ENCODE measurements around the gene TUBA4B.
"Not testable (repeated sequence)": the region's sequence is repeated elsewhere in the genome, so short reads cannot be mapped to it uniquely, and the experiment has no call there.

TUBA4B gene

DNA sequence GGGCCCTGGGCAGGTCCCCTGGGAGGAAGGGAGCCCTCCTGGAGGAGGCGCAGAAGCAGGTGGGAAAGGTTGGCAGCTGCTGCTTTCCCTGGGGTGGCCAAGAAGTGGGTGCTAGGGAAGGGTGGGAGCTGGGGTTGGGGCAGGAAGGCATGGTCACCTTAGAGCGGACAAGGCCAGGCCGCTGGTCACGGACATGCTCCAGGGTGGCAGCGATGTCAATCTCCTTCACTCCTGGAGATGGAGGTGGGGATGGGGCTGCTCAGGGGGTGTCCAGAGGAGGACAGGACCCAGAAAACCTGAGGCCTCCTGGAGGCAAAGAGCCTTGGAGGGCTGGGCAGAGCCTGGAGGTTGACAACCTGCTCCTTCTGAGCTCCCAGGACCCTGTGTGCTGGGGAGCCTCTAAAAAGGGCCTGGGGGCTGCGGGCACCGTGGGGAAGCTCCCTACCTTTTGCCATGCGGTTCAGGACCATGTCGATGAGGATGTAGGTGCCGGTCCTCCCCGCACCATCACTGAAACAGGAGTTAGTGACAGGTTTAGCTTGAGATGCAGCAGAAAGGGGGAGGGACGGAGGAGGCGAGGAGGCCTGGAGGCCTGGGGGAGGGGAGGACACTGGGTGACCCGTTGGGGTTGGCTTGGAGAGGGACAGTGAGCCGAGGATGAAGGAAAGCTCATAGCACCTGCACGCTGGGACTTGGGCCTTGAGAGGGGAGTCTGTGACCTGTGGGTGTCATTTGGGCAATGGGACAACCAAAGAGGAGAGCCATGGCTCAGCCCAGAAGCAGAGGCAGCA, 37.5 kb downstream of the TUBA4B start:
- DNase-seq (ENCODE audit: low read depth, low spot score): no peak

DNA sequence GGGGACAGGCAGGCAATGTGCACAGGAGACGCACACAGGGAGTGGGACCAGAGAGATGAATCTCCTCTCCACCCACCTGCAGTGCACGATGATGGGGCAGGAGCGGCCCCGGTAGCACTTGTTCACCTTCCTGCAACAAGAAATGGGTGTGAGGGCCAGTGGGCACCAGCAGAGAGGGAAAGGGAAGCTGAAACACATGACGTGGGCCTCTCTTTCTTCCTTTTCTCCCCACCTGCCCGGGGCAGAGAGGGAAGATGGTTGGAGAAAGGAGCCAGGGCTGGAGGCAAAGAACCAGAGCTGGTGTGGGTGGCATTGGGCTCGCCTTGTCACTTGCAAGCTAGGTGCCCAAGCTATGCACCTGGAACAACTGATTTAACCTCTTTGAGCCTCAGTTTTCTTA, 38.4 kb downstream of the TUBA4B start:
- DNase-seq (ENCODE audit: low read depth, low spot score): no peak

DNA sequence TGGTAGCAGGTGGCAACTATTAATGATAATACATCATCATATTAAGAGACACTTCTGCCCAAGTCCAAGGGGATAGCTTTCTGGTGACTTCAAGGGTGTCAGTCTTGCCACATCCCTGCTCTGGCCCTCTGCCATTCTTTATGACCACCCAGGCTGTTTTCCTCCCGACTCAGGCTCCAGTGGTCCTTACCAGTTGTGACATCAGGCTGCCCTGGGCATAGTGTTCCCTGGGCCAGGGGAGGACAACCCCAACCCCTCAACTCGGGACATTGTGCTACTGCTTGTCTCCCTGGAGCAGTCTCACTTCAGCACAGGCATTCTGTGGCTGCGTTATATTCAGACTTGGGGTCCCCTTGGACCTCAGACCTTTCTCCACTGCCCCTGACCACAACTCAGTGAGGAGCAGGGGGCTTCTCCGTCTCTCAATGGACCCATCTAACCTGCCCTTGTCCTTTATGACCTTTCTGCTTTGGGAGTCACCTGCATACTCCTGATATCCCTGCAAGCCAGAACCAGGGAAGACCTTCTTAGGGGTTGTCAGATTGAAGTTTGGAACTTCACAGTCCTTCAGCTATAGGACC, 39.0 kb downstream of the TUBA4B start:
- DNase-seq (ENCODE audit: low read depth, low spot score): no peak

DNA sequence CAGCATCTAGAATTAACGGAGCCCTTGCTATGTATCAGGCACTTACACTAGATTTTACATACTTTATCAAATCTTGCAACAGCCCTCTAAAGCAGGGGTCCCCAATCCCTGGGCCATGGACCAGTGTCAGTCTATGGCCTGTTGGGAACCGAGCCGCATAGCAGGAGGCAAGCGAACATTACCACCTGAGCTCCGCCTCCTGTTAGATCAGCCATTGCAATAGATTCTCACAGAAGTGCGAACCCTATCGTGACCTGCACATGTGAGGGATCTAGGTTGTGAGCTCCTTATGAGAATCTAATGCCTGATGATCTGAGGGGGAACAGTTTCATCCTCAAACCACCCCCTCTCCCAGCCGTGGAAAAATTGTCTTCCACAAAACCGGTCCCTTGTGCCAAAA, 39.6 kb downstream of the TUBA4B start:
- DNase-seq (ENCODE audit: low read depth, low spot score): no peak

DNA sequence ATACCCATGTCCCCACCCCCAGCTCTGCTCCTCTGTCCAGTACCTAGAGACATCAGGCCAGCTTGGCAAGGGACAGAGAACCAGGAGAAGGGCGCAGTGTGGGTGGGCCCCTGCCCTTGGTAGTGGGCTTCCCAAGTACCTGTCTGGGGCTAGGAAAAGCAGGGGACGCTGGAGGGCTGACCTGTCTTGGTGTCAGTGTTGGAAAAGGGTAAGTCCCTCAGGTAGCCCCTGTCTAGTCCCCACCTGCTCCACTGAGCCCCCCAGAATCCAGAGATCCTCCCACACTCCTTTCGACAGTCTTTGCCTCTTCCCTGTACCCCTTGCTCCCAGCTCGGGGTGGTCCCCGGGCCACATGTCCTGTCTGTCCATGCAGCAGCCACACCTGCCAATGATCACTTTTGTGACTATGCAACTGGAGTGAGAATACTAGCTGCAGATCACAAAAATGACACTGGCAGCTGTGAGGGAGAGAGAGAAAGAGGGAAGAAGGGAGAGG, 40.7 kb downstream of the TUBA4B start:
- DNase-seq (ENCODE audit: low read depth, low spot score): no peak

DNA sequence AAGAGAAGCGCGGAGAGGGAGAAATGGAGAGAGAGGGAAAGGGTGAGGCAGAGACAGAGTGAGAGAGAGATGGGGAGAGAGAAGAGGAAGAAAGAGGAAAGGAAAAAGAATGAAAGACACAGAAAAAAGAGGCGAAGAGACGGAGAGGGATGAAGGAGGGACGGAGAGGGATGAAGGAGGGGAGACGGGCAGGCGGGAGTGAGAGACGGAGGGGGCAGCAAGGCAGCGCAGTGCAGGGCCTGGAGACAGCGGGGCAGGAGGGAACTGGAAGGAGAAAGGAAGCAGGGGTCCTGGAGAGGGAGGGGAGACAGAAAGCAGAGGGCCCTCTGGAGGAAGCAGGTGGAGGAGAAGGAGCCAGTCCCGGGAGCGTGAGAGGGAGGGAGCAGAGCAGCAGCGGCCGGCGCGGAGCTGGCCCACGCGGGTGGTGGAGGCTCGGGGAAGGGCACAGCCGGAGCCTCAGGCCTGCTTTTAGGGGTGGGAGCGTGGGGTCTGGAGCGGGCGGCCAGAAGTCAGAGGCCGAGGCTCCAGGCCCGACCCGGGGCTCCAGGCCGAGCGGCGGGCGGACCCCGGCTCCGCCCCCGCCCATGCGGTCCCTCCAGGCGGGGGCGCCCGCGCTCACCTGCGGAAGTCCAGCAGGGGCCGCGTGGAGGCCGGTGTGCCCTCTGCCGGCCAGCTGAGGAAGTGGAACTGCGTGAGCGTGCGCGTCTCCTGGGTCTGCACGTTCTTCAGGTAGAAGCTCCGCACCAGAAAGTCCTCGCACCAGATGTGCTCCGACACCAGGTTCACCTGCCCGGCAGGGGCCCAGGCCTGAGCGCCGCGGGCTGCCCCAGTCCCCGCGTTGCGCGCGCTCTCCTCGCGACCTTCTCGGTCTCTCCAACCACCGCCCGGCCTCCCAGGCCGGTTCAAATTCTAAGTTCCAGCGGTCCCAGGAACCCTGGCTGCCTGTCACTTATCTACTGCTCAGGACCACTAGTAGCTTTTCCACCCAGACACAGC, 41.6 kb downstream of the TUBA4B start:
- DNase-seq (ENCODE audit: low read depth, low spot score): peak; percentile 79

DNA sequence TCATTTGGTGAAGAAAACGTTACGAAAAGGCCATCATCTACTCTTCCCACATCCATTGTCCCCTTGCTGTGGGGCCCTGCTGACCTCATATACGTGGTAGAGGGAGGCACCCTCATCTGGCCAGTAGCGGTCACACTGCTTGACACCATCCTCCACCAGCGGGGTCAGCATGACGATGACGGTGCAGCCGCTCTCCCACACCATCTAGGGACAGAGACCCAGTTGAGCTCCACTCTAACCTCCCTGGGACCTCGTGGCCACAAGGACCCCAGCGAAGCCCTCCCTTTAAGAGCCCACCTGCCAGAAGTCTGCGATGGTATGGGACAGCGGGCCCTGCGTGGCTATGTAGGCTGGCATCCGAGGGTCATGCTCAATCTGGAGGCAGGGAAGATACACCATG, 43.1 kb downstream of the TUBA4B start:
- DNase-seq (ENCODE audit: low read depth, low spot score): no peak

DNA sequence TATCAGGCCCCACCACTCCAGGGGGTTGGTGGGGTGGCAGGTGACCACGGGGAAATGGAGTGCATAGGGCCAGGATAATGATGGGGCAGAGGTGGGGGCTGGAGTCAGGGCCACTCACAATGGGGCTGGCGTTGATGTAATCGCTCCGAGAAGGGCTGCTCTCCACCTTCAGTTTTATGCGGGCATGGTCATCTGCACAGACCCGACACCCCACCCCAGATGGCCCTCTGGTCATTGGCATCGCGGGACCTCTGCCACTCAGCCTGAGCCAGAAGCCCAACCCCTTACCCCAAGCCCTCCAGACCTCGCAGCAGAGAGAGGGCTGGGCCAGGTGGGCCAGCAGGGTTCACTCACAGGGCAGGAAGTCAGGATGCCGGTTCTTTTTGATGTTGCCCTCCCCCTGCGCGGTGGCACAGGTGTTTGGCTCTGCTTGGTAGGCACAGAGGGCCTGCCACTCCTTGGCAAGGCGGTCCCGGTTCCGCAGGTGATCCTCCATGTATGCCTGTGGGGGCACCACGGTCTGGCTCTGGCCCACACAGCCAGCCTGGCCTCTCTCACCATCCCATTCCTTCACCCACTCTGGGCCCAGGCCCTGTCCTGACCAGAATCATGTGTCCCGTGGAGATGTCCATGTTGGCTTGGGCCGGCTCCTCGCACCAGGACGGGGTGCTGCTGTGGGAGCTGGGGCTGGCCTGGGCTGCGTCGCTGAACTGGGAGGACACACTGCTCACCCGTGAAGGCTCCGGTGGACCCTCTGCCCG, 43.8 kb downstream of the TUBA4B start:
- no peak for DNase-seq (ENCODE audit: low read depth, low spot score)

DNA sequence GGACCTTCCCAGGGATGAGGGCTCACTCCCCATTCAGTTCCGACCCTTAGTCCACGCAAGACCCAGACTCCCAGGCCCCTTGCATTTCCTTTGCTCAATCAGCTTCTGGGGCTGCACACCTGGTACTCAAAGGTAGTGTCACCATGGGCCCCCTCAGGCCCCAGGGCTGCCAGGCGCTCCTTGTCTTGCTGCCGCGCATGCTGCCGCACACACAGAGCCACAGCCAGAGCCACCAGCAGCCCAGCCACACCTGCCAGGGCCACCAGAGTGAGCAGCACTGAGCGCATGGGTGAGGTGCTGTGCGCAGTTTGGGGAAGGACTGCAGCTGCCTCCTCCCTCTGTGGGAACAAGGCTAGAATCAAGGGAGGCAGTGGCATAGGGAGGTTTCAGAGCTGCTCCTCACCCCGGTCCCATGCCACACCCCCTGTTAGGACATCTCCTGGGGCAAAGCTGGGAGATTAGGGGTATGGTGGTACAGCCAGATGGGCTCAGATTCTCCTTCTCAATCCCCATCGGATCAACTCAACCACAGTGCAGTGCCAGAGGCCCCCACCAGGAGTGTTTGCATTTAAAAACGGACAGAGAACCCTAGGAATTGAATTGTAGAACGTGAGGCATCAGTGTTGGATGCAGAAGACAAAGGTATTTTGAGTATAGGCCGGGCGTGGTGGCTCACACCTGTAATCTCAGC, 44.9 kb downstream of the TUBA4B start:
- DNase-seq (ENCODE audit: low read depth, low spot score): no peak

DNA sequence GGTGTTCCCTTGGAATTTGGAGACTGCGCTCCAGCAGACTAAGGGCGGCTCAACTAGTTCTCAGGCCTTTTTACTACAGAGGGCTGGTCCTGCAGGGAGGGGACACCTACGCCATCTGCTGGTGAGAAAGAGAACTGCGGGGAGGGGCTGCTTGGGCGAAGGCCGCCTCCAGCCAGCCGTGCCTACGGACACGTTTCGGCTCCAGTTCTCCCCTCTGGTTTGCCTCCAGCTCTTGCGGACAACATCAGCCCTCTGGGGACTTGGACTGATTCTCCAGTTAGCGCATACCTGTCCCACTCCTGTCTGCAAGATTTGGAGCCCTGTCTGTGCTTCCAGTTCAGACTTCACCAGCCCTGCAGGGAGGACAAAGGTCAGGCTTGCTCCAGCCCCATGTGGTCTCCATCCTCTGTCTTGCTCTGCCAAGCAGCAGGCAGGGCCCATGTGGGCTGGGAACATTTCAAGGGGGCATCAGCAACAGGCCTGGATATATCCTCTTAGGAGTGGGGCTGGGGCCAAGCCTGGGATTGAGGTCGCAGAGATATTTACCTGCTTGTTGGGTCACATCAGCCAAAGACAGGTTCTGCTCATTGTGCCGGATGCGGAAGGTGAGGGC, 45.8 kb downstream of the TUBA4B start:
- DNase-seq (ENCODE audit: low read depth, low spot score): peak; percentile 73

DNA sequence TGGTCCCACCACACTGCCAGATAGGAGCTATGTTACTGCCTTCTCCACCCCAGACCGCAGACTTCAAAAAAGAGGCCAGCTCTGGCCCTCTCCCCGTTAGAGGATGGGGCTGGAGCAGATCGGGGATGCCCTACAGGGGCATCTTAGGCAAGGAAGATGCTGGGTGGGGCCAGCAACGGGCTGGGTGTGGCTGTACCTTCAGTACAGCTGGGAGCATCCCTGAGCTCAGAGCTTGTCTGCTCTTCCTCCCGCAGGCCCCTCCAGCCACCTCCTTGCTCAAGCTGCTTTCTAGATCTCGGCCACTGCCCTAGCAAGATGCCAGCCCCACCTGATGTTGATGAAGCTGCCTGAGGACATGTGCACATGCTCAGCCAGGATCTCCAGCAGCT, 46.3 kb downstream of the TUBA4B start:
- DNase-seq (ENCODE audit: low read depth, low spot score): no peak

DNA sequence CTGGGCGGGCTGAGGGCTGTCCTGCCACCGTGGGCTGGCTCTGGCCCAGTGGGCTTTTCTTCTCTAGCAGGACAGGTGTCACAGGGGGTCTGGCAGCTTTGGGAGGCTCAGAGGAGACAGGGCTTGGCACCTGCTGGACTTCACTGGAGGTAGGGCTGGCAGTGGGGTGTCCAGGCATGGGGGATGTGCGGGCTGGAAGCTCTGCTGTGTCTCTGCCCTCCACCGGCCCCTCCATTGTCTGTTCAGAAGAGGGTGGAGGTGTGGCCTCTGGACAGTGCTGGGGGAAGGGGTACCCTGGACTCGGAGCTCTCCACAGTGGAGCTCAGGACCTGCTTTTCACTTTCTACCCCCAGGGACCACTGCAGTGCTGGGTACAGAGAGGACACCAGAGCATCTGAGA, 47.0 kb downstream of the TUBA4B start:
- DNase-seq (ENCODE audit: low read depth, low spot score): no peak

DNA sequence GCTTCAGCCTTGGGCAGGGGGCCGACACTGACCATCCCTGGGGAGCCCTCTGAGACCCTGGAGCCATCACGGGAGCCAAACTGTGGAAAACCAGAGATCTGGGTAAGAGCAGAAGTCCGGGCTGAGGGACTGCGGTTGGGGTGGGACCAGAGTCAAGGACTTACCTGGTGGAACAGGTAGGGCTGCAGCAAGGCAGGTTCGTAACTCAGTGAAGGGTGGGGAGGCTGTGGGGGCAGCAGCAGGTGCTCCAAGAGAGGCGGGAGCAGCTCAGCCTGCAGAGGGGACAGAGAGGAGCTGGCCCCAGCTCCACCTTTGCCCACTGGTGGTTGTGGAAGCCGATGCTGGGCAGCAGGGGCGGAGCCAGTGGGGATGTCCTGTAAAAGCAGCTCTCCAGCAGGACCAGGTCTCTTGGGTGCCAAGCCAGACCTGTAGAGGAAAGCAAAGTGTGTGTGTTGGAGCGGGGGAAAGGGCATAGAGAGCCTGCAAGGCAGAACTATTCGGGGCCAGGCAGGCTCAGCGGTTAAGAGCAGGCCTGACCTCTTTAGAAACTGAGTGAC, 49.4 kb downstream of the TUBA4B start:
- no peak for DNase-seq (ENCODE audit: low read depth, low spot score)

DNA sequence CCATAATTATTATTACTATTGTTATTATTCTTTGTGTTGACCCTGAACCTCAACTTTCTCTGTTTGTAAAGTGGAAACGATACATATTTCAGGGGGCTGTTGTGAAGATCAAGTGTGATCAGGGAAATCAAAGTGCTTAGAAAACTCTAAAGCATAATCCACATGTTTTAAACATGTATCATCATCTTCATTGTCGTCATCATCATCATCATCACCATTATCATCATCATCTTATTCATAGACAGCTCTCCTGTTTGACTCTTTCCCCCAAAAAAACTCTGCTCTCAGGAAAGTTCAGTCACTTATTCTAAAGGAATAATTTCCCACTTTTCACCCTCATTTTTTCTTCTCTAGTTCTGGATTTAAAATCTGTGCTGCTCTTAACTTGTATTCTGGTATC, 51.2 kb downstream of the TUBA4B start:
- no peak for DNase-seq (ENCODE audit: low read depth, low spot score)

DNA sequence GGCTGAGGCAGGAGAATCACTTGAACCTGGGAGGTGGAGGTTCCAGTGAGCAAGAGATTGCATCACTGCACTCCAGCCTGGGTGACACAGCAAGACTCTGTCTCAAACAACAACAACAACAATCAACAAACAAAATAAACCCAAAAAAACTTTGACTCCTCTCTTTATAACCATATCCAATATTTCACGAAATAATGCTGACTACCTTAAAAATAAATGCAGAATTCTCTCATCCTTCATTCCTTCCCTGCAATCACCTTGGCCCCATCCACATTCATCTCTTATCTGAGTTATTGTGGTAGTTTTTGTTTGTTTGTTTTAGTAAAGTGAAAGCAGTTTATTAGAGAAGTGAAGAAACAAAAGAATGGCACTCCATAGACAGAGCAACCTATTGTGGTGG, 53.0 kb downstream of the TUBA4B start:
- DNase-seq (ENCODE audit: low read depth, low spot score): no peak

DNA sequence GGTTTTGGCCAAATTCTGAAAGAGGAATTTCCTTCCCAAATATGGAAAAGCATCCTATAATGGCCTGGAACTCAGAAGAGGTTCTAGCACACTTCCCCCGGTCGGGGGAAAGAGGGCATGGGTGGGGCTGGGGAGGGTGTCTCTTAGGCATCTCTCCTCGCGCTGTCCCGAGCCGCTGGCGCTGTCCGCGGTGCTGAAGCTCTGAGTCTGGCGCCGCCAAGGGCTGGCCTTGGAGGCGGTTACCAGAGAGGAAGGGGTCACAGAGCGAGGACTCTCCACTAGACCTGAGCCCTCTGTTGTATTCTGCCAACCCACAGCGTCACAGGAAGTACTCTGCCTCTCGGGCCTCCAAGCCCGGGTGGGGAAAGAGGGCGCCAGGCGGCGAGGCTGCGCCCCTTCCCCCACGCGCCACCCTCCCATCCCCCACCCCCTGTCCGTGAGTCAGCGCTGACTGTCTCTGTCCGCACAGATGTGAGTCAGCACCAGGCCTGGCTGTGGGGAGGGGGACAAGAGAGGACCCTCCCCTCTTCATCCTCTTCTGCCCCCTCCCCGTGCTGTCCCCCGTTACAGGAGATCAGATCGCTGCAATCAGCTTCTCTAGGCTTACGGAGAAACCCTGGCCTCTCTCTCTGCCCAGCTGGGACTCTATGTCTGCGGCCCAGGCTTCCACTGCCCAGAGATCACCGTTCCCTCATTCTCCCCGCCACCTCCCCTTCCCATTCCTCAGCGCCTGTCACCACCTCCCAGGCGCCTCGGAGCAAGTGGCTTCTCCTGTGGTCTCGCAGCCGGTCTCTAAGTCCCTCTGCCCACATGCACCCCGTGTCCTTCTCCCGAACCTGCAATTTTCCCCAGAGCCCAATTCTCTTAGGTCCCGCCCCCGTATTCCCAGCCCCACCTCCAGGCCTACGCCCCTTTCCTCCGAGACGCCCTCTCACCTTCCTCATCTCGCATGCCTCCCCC, 55.4 kb downstream of the TUBA4B start:
- DNase-seq (ENCODE audit: low read depth, low spot score): peak; percentile 29

DNA sequence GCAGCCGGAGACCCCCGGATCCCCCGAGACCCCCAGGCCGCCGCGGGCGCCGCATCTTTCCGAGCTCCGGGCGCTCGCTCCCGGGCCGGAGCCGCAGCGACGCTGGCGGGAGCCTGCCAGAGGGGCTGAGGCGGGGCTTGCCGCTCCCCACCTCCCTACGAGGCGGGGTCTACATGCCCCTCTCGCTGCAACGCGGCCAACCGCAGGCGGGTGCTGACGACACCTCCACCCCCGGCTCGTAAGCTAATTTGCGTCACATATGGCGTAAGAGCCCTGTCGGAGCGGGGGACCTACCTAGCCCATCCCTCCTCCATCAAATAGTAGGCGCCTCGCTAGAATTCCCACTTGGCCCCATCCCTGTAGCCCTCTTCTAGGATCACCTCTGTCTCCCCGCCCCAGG, 56.2 kb downstream of the TUBA4B start, which contains the start of gene PTPRN:
Gene PTPRN (minus strand): TSS at position 124 of the 400 bp plus-strand sequence. CDS start 69 bp downstream, at position 55.
- no peak for DNase-seq (ENCODE audit: low read depth, low spot score)

DNA sequence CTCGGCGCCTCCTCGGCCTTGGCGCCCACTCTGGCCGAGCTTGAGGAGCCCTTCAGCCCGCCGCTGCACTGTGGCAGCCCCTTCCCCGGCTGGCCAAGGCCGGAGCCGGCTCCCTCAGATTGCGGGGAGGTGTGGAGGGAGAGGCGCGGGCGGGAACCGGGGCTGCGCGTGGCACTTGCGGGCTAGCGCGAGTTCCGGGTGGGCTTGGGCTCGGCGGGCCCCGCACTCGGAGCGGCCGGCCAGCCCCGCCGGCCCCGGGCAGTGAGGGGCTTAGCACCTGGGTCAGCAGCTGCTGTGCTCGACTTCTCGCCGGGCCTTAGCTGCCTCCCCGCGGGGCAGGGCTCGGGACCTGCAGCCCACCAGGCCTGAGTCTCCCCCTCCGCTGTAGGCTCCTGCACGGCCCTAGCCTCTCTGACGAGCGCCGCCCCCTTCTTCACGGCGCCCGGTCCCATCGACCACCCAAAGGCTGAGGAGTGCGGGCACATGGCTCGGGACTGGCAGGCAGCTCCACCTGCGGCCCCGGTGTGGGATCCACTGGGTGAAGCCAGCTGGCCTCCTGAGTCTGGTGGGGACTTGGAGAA, 59.7 kb downstream of the TUBA4B start:
- not testable (repeated sequence) for DNase-seq (ENCODE audit: low read depth, low spot score)

Data from activated CD4-positive, CD25-positive, alpha-beta regulatory T cell treated with anti-CD3 and anti-CD28 coated beads, Interleukin-2, amount 50 U/mL, for 16 hours (primary cell).